K562 (cell line): ENCODE measurements around the gene HIPK2. TPM values are rescaled to one million over a fixed set of nuclear protein-coding genes. Genes with fewer than 3 reads are reported as not detected.
A peak's percentile ranks its signal among the peaks of the same experiment; 100 is the strongest.

Source experiments
- EHMT2 ChIP-seq: fragments of 450-650 bp; IDR thresholded peaks from 2 replicates; pipeline ENCODE4 v1.6.1; 2018; ENCODE audit warnings: antibody characterized with exemption
- MYC ChIP-seq, 2 experiments: fragments of 250-450 bp in 1 of 2; sonication (Bioruptor Pico) in 1 of 2; IDR thresholded peaks; 2 replicates each; pipeline versions ENCODE4 v1.5.1 to v1.6.1; 2012 to 2021; ENCODE audit warnings: low read depth in 2 of 2, borderline replicate concordance in 1 of 2, improper control_type of control experiment in 1 of 2, low read length in 1 of 2, mild to moderate bottlenecking in 1 of 2, moderate library complexity in 1 of 2
- ZNF24 ChIP-seq: fragments of 450-650 bp; IDR thresholded peaks from 2 replicates; pipeline ENCODE4 v1.6.1; 2016
- polyA plus RNA-seq, 8 experiments: library from polyadenylated mRNA; depleted of rRNA in 4 of 8; stranded (reverse) in 5 of 8; unstranded in 3 of 8; fragments of >200 nt; fragmentation: Nextera tagmentation in 2 of 8; fragmentation: Illumina TruSeq in 1 of 8; extraction: Ambion mirVana in 2 of 8; extraction: Trizol in 1 of 8; gene quantifications; 2 replicates each; pipeline versions ENCODE4 v1.2.1 to v1.2.3, GENCODE V29; 2011 to 2014; ENCODE audit warnings: inconsistent platforms in 1 of 8, missing spikeins in 1 of 8
- total RNA-seq, 7 experiments: library from RNA; depleted of rRNA in 6 of 7; stranded (reverse); fragments of >200 nt in 6 of 7; fragmentation: Illumina TruSeq in 2 of 7; extraction: Trizol in 2 of 7; gene quantifications; 2 replicates each; pipeline versions ENCODE4 v1.2.1 to v1.2.3, GENCODE V29; 2011 to 2021; ENCODE audit warnings: low replicate concordance in 1 of 7
- TF ChIP-seq, protein P1 (sequence below), 3 experiments: IDR thresholded peaks in 2 of 3; conservative IDR thresholded peaks in 1 of 3; 2 replicates each; pipeline ENCODE4 v1.5.1; 2011 to 2012; ENCODE audit warnings: low read length in 3 of 3, mild to moderate bottlenecking in 3 of 3, control low read depth in 2 of 3, improper control_type of control experiment in 1 of 3, inconsistent platforms in 1 of 3, low read depth in 1 of 3, mixed read lengths in 1 of 3, moderate library complexity in 1 of 3; ENCODE audit not compliant: insufficient read depth in 2 of 3
- TF ChIP-seq, protein P2 (sequence below), 2 experiments: fragments of 450-650 bp; IDR thresholded peaks; 2 replicates each; pipeline ENCODE4 v1.6.1; 2018; ENCODE audit warnings: mild to moderate bottlenecking in 2 of 2, low read depth in 1 of 2; ENCODE audit not compliant: partially characterized antibody in 2 of 2

Gene HIPK2
- total and polyA plus RNA-seq, 9 of the 15 experiments (the other 6 are each of a cell fraction or from before 2014, with no cell fraction given), result 0.69 to 19.8 (median 5.1) TPM

DNA sequence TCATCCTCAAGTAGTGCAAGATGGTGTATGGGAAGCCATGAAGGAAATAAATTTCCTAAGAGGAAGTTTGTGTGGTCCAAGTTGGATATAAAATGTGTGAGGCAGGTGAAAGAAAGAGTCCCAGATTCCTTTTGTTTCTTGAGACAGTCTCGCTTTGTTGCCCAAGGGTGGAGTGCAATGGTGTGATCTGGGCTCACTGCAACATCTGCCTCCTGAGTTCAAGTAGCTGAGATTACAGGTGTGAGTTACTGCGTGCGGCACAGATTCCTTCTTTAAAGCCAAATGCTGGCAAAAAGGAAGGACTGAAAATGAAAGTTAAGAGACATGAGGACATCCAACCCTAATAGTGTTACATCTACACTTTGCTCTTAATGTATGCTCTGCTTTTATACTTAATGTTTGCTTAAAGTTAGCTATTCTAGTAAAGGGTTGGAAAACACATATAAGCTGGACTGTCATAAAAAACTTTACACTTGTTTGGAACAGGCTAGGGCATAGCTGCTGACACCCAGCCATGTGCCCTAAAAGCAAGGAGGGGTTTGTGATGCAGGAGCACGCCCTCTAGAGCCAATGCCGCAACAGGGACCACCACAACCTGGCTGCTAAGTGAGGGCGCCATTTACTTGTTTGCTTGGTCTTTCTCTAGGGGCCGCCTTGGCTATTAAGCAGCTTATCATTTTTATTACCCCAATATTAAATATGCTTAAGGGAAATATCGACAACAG is 219.8 kb downstream of the HIPK2 start (continued):
- TF ChIP-seq, protein P1, sequence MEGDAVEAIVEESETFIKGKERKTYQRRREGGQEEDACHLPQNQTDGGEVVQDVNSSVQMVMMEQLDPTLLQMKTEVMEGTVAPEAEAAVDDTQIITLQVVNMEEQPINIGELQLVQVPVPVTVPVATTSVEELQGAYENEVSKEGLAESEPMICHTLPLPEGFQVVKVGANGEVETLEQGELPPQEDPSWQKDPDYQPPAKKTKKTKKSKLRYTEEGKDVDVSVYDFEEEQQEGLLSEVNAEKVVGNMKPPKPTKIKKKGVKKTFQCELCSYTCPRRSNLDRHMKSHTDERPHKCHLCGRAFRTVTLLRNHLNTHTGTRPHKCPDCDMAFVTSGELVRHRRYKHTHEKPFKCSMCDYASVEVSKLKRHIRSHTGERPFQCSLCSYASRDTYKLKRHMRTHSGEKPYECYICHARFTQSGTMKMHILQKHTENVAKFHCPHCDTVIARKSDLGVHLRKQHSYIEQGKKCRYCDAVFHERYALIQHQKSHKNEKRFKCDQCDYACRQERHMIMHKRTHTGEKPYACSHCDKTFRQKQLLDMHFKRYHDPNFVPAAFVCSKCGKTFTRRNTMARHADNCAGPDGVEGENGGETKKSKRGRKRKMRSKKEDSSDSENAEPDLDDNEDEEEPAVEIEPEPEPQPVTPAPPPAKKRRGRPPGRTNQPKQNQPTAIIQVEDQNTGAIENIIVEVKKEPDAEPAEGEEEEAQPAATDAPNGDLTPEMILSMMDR (IDR thresholded peaks at IDR 0.05 in 2 of 3, conservative IDR thresholded peaks at IDR 0.05 in 1 of 3; ENCODE audit: insufficient read depth in 2 of 3, low read depth in 1 of 3, low read length in 3 of 3), result peak; percentile 59 to 77 (median 60)
- TF ChIP-seq MYC (IDR thresholded peaks at IDR 0.05; ENCODE audit: low read depth, low read length) (0 out of 2 replicates have a peak, but pooled peaks have one; percentile 20), MYC (CRISPR knock-in tag; IDR thresholded peaks at IDR 0.05; ENCODE audit: borderline replicate concordance, low read depth) (no peak), ZNF24 (no peak), EHMT2 (no peak)
- TF ChIP-seq, protein P2, sequence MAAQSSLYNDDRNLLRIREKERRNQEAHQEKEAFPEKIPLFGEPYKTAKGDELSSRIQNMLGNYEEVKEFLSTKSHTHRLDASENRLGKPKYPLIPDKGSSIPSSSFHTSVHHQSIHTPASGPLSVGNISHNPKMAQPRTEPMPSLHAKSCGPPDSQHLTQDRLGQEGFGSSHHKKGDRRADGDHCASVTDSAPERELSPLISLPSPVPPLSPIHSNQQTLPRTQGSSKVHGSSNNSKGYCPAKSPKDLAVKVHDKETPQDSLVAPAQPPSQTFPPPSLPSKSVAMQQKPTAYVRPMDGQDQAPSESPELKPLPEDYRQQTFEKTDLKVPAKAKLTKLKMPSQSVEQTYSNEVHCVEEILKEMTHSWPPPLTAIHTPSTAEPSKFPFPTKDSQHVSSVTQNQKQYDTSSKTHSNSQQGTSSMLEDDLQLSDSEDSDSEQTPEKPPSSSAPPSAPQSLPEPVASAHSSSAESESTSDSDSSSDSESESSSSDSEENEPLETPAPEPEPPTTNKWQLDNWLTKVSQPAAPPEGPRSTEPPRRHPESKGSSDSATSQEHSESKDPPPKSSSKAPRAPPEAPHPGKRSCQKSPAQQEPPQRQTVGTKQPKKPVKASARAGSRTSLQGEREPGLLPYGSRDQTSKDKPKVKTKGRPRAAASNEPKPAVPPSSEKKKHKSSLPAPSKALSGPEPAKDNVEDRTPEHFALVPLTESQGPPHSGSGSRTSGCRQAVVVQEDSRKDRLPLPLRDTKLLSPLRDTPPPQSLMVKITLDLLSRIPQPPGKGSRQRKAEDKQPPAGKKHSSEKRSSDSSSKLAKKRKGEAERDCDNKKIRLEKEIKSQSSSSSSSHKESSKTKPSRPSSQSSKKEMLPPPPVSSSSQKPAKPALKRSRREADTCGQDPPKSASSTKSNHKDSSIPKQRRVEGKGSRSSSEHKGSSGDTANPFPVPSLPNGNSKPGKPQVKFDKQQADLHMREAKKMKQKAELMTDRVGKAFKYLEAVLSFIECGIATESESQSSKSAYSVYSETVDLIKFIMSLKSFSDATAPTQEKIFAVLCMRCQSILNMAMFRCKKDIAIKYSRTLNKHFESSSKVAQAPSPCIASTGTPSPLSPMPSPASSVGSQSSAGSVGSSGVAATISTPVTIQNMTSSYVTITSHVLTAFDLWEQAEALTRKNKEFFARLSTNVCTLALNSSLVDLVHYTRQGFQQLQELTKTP (IDR thresholded peaks at IDR 0.05; ENCODE audit: low read depth in 1 of 2, partially characterized antibody in 2 of 2), result no peak
